ENCODE data around the gene RASSF7.

RASSF7 gene

DNA sequence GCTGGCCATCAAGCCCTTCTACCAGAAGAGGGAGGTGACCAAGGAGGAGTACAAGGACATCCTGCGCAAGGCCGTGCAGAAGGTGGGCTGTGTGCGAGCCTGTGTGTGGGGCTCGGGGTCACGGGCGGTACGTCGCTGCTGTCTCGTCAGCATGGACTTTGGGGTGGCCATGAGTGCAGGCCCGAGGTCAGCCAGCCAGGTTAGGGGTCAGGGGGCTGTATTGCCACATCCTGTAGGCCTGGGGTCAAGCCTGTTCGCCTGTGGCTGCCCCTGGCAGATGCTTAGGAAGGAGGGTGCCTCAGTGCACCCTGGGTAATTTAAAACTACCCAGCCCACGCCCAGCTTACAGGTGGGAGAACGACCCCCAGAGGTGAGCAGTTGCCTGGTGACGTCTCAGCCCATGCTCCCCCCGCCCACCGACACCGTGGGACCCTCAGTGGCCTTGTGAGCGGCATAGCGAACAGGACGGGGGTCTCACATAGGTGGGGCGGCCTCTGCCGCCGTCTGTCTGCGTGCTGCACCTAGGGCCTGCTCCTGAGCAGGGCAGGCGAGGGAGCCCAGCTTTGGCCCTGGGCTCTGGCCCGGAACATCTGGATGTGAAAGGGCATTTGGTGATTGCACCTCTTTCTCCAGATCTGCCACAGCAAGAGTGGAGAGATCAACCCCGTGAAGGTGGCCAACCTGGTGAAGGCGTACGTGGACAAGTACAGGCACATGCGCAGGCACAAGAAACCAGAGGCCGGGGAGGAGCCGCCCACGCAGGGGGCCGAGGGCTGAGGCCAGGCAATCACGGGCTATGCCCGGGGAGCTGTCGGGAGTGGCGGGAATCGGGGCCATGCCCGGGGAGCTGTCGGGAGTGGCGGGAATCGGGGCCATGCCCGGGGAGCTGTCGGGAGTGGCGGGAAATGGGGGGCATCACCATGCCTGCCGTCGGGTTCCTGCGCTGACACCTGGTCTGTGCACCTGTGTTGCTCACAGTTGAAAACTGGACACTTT lies 50.5 kb downstream of the RASSF7 start:
- no peak for DNase-seq

DNA sequence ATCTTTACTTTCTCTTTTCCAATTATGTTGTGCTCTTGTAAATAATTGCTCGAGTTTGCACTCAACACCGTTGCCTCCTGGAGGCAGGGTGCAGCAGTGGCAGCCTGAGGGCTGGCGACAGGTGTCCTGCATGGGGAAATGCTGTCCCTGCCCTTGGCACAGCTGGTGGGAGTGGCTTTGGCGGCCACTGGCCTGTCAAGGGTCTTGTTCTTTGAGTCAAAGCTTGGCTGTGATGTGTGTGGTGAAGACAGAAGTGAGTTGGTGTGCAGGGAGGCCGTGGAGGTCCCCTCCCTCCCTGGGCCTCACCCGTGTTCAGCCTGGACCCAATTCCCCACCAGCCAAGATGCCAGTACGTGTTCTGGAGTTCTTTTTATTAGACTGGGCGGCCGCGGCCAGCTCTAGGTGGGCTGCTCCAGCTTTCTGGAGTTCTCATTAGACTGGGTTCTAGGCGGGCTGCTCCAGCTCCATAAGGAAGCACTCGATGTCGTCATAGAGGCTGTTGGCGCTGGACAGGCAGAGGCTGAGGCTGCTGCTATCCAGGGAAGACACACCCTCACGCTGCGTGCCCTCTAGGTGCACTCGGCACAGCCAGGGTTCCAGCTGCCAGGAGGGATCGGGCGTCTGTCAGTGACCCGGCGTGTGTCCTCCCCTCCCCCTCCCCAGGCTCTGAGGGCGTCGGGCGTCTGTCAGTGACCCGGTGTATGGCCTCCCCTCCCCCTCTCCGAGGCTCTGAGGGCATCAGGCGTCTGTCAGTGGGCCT lies 51.6 kb downstream of the RASSF7 start:
- DNase-seq = no peak

DNA sequence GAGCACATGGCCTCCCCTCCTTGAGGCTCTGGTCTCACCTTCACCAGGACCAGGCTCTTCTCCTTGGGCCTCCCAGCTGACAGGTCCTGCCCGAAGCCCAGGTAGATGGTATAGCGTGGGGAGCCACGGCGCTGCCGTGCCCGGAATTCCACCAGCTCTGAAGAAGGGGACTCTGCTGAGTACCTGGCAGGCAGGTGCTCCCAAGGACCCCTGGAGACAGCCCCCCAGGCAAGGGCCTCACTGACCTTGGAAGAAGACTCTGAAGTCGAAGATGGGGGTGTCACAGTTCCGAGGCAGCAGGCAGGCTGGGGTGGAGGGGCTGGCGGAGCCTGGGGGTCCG lies 52.2 kb downstream of the RASSF7 start:
- DNase-seq = no peak

DNA sequence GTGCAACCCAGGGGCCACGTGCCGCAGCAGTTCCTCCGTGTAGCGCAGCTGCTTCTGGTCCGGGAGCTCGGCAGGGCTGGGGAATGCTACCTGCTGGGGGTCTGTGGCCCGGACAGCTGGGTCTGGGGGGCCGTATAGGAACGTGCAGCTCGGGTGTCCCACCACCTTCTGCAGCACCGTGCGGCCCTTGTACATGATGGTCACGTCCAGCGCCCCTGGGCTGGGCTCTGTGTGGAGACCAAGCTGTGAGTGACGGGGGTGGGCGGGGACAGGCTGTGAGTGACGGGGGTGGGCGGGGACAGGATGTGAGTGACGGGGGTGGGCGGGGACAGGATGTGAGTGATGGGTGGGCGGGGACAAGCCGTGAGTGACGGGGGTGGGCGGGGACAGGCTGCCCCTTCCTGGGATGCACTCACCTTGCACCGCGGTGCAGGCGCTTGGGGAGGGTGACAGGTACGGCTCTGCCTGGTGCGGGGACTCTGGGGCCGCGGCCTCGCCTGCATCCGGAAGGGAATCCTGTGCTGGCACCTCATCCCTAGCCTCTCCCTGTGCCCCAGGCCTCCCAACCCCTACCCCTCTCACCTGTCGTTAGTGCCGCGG lies 52.7 kb downstream of the RASSF7 start:
- DNase-seq = no peak

All from NCI-H2227 treated with DMSO at 0.1 percent for 48 hours (cell line).